H9 (cell line): ENCODE measurements around the gene LPIN2. TPM values are rescaled to one million over a fixed set of nuclear protein-coding genes. Genes with fewer than 3 reads are reported as not detected.

Experiments
- DNase-seq: peaks from one replicate; pipeline ENCODE4 v3.0.0-alpha.2; 2017
- H2AFZ ChIP-seq: one replicate; pipeline ENCODE4 v1.6.1; 2013; ENCODE audit warnings: mild to moderate bottlenecking, low read length, control low read depth, moderate library complexity
- H2AK5ac ChIP-seq: 2 replicates; pipeline ENCODE4 v1.6.1; 2013; ENCODE audit warnings: low read length, control low read depth, mixed read lengths; ENCODE audit not compliant: insufficient read length
- H2BK120ac ChIP-seq: one replicate; pipeline ENCODE4 v1.6.1; 2013; ENCODE audit warnings: low read depth, mild to moderate bottlenecking, low read length, control low read depth, inconsistent platforms; ENCODE audit not compliant: poor library complexity, severe bottlenecking
- H2BK12ac ChIP-seq: 2 replicates; pipeline ENCODE4 v1.6.1; 2013; ENCODE audit warnings: low read length, control low read depth, mixed read lengths, low read depth; ENCODE audit not compliant: insufficient read length
- H2BK15ac ChIP-seq: 2 replicates; pipeline ENCODE4 v1.6.1; 2013; ENCODE audit warnings: low read depth, low read length, control low read depth
- H2BK20ac ChIP-seq: one replicate; pipeline ENCODE4 v1.6.1; 2013; ENCODE audit warnings: low read depth, mild to moderate bottlenecking, low read length, control low read depth, inconsistent platforms; ENCODE audit not compliant: poor library complexity, severe bottlenecking
- H2BK5ac ChIP-seq: 2 replicates; pipeline ENCODE4 v1.6.1; 2013; ENCODE audit warnings: low read length, control low read depth, mixed read lengths; ENCODE audit not compliant: insufficient read length
- H3K14ac ChIP-seq: 2 replicates; pipeline ENCODE4 v1.6.1; 2013; ENCODE audit warnings: low read length, control low read depth; ENCODE audit not compliant: insufficient read depth
- H3K18ac ChIP-seq: 2 replicates; pipeline ENCODE4 v1.6.1; 2013; ENCODE audit warnings: low read depth, mild to moderate bottlenecking, mixed read lengths, low read length, control low read depth; ENCODE audit not compliant: insufficient read length
- H3K23ac ChIP-seq: 2 replicates; pipeline ENCODE4 v1.6.1; 2013; ENCODE audit warnings: low read length, control low read depth, mixed read lengths, low read depth; ENCODE audit not compliant: insufficient read length
- H3K23me2 ChIP-seq: 2 replicates; pipeline ENCODE4 v1.6.1; 2013; ENCODE audit warnings: low read depth, mild to moderate bottlenecking, mixed read lengths, low read length, control low read depth; ENCODE audit not compliant: insufficient read length, poor library complexity, severe bottlenecking
- H3K27ac ChIP-seq: 2 replicates; pipeline ENCODE4 v1.5.1; 2013; ENCODE audit warnings: low read length, control low read depth, mixed read lengths, low read depth; ENCODE audit not compliant: insufficient read length
- H3K27me3 ChIP-seq: 2 replicates; pipeline ENCODE4 v1.6.1; 2013; ENCODE audit warnings: low read length, control low read depth, inconsistent platforms; ENCODE audit not compliant: insufficient read depth
- H3K4ac ChIP-seq: 2 replicates; pipeline ENCODE4 v1.6.1; 2013; ENCODE audit warnings: low read depth, mild to moderate bottlenecking, control low read depth, inconsistent platforms, low read length, moderate library complexity
- H3K4me1 ChIP-seq: 2 replicates; pipeline ENCODE4 v1.6.1; 2013; ENCODE audit warnings: low read length, control low read depth, inconsistent platforms; ENCODE audit not compliant: insufficient read depth
- H3K4me2 ChIP-seq: 2 replicates; pipeline ENCODE4 v1.6.1; 2013; ENCODE audit warnings: low read length, control low read depth, mixed read lengths; ENCODE audit not compliant: insufficient read length, insufficient read depth
- H3K56ac ChIP-seq: 2 replicates; pipeline ENCODE4 v1.6.1; 2013; ENCODE audit warnings: low read depth, mild to moderate bottlenecking, mixed read lengths, low read length, control low read depth; ENCODE audit not compliant: insufficient read length
- H3K79me1 ChIP-seq: 2 replicates; pipeline ENCODE4 v1.6.1; 2013; ENCODE audit warnings: low read depth, mild to moderate bottlenecking, moderate library complexity, low read length, control low read depth, inconsistent platforms; ENCODE audit not compliant: insufficient read depth, poor library complexity, severe bottlenecking
- H3K79me2 ChIP-seq: 2 replicates; pipeline ENCODE4 v1.6.1; 2013; ENCODE audit warnings: low read length, control low read depth, inconsistent platforms; ENCODE audit not compliant: insufficient read depth
- H3K9ac ChIP-seq: 2 replicates; pipeline ENCODE4 v1.6.1; 2013; ENCODE audit warnings: low read length, control low read depth, mixed read lengths; ENCODE audit not compliant: insufficient read length; ENCODE audit errors: extremely low read depth
- H3K9me3 ChIP-seq: one replicate; pipeline ENCODE4 v1.6.1; 2013; ENCODE audit warnings: low read depth, low read length, inconsistent platforms; ENCODE audit not compliant: control insufficient read depth
- H3T11ph ChIP-seq: one replicate; pipeline ENCODE4 v1.6.1; 2013; ENCODE audit warnings: mild to moderate bottlenecking, low read length, control low read depth, inconsistent platforms
- H4K20me1 ChIP-seq: one replicate; pipeline ENCODE4 v1.6.1; 2013; ENCODE audit not compliant: control insufficient read depth, insufficient read length, insufficient read depth
- H4K5ac ChIP-seq: 2 replicates; pipeline ENCODE4 v1.6.1; 2013; ENCODE audit warnings: low read depth, mild to moderate bottlenecking, mixed read lengths, low read length, control low read depth; ENCODE audit not compliant: insufficient read length
- H4K8ac ChIP-seq: replicated peaks from 2 replicates; pipeline ENCODE4 v1.6.1; 2013; ENCODE audit warnings: low read length, control low read depth, mixed read lengths, low read depth; ENCODE audit not compliant: insufficient read length
- H4K91ac ChIP-seq: 2 replicates; pipeline ENCODE4 v1.6.1; 2013; ENCODE audit warnings: low read depth, mild to moderate bottlenecking, moderate library complexity, mixed read lengths, low read length, control low read depth; ENCODE audit not compliant: insufficient read length
- H3K27ac Mint-ChIP-seq, 3 experiments: 2 replicates in 2 of 3; 3 replicates in 1 of 3; pipeline ENCODE4 v1.8.0; 2020 to 2021; ENCODE audit warnings: mixed read lengths in 3 of 3, mild to moderate bottlenecking in 1 of 3, moderate library complexity in 1 of 3
- H3K27me3 Mint-ChIP-seq: 2 replicates; pipeline ENCODE4 v1.8.0; 2021; ENCODE audit warnings: low read depth, mild to moderate bottlenecking, moderate library complexity, mixed read lengths
- H3K36me3 Mint-ChIP-seq, 3 experiments: 2 replicates in 2 of 3; 3 replicates in 1 of 3; pipeline ENCODE4 v1.8.0; 2020 to 2021; ENCODE audit warnings: low read depth in 3 of 3, mixed read lengths in 3 of 3; ENCODE audit not compliant: insufficient read depth in 1 of 3
- H3K4me1 Mint-ChIP-seq, 2 experiments: 2 replicates each; pipeline ENCODE4 v1.8.0; 2020; ENCODE audit warnings: mixed read lengths in 2 of 2
- H3K4me3 Mint-ChIP-seq, 2 experiments: 2 replicates in 1 of 2; 3 replicates in 1 of 2; pipeline ENCODE4 v1.8.0; 2020 to 2021; ENCODE audit warnings: mild to moderate bottlenecking in 2 of 2, mixed read lengths in 2 of 2, moderate library complexity in 1 of 2
- H3K9me3 Mint-ChIP-seq, 2 experiments: 2 replicates in 1 of 2; 3 replicates in 1 of 2; pipeline ENCODE4 v1.8.0; 2020; ENCODE audit warnings: mild to moderate bottlenecking in 2 of 2, mixed read lengths in 2 of 2, moderate library complexity in 1 of 2
- WGBS: extraction: QIAGEN DNeasy Blood & Tissue Kit; methylation state at CpG from one replicate; pipeline ENCODE4 v1.1.7; 2013; ENCODE audit warnings: missing lambda C conversion rate, low lambda C conversion rate, mixed read lengths; ENCODE audit not compliant: insufficient read length; ENCODE audit errors: extremely low coverage; 5-methylcytosine and 5-hydroxymethylcytosine counted together
- total RNA-seq: library from RNA; stranded (reverse); gene quantifications from 2 replicates; pipeline ENCODE4 v1.2.1, GENCODE V29; 2021
- TF ChIP-seq, protein P1 (sequence below): fragments of 200-600 bp; sonication (generic); conservative IDR thresholded peaks from 3 replicates; pipeline ENCODE4 v1.8.0; 2021; ENCODE audit warnings: antibody characterized with exemption, mild to moderate bottlenecking

LPIN2 gene
- total RNA-seq, 1 experiment from 2014 or later, result 9.2 TPM

DNA sequence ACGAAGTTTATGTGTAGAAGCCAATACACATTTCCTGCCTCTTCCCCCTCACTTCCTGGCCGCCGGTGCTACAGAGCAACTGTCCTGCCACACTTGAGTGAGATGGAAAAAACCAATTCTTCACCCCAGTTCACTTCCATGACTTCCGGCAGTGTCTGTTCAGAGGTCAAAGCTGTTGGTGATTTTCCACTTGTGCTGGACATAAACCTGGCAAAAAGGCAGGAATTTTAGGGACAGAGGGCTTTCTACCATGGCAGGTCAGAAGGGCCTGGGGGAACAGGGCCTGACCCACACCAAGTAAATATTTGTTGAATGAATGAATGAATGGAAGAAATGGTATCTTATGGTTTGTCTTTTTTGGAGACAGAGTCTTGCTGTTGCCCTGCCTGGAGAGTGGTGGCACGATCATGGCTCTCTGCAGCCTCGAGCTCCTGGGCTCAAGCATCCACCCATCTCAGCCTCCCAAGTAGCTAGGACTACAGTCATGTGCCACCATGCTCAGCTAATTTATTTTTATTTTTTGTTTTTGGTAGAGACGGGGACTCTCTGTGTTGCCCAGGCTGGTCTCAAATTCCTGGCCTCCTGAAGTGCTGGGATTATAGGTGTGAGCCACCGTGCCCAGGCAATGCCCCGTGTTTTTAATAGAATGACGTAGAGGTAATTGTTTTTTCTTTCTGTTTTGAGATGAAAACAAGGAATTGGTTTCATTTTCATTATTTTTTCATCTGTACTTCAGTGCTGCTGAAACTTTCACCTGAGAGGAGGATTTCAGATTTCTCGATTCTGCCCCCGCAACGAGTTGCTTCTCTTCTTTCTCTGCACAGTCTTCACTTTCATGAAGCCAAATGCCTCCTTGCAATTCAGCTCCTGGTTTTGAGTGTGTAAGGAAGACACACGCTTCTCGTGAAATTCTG is 48.0 kb upstream of the LPIN2 start:
- TF ChIP-seq, protein P1, sequence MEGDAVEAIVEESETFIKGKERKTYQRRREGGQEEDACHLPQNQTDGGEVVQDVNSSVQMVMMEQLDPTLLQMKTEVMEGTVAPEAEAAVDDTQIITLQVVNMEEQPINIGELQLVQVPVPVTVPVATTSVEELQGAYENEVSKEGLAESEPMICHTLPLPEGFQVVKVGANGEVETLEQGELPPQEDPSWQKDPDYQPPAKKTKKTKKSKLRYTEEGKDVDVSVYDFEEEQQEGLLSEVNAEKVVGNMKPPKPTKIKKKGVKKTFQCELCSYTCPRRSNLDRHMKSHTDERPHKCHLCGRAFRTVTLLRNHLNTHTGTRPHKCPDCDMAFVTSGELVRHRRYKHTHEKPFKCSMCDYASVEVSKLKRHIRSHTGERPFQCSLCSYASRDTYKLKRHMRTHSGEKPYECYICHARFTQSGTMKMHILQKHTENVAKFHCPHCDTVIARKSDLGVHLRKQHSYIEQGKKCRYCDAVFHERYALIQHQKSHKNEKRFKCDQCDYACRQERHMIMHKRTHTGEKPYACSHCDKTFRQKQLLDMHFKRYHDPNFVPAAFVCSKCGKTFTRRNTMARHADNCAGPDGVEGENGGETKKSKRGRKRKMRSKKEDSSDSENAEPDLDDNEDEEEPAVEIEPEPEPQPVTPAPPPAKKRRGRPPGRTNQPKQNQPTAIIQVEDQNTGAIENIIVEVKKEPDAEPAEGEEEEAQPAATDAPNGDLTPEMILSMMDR, result no peak
- no peak overlapping the region for H3K27ac ChIP-seq
- no peaks in the 10 kb centered on the region for H3K79me1 ChIP-seq
- H4K91ac ChIP-seq, result no peak overlapping the region
- no peak overlapping the region for H3K56ac ChIP-seq
- no peak overlapping the region for H3K9ac ChIP-seq
- no peak overlapping the region for H2AK5ac ChIP-seq
- no peak for DNase-seq
- no peak overlapping the region for H2BK5ac ChIP-seq
- no peak overlapping the region for H2BK12ac ChIP-seq
- H3T11ph ChIP-seq, result no peak overlapping the region
- no peak overlapping the region for H3K18ac ChIP-seq
- H2BK15ac ChIP-seq, result no peak overlapping the region
- H2AFZ ChIP-seq, result no peak overlapping the region
- H3K23me2 ChIP-seq, result no peaks in the 10 kb centered on the region
- H3K4me3 Mint-ChIP-seq, result no peak overlapping the region
- H4K20me1 ChIP-seq, result no peaks in the 10 kb centered on the region
- peaks cover 5 to 8% of the 10 kb centered on the region in 2 experiments for H3K4me1 Mint-ChIP-seq
- no peak overlapping the region for H4K8ac ChIP-seq
- H3K4me1 ChIP-seq, result no peaks in the 10 kb centered on the region; the same call in 1 of the 2 replicates
- no peaks in the 10 kb centered on the region for H3K9me3 ChIP-seq
- H3K14ac ChIP-seq, result no peak overlapping the region
- H2BK120ac ChIP-seq, result no peak overlapping the region
- H3K9me3 Mint-ChIP-seq, result no peaks in the 10 kb centered on the region
- no peak overlapping the region for H2BK20ac ChIP-seq
- H3K79me2 ChIP-seq, result no peaks in the 10 kb centered on the region
- no CpG with 5 or more reads among the region's 15 CpGs for WGBS
- H3K4me2 ChIP-seq, result no peak overlapping the region
- H4K5ac ChIP-seq, result no peak overlapping the region
- H3K27me3 ChIP-seq, result no peaks in the 10 kb centered on the region
- H3K36me3 Mint-ChIP-seq, result no peaks in the 10 kb centered on the region
- no peak overlapping the region for H3K4ac ChIP-seq
- peak overlapping the region in 1 of 3 experiments; percentile 17; a peak in 2 of 7 replicates for H3K27ac Mint-ChIP-seq
- H3K23ac ChIP-seq, result no peak overlapping the region
- H3K27me3 Mint-ChIP-seq, result no peaks in the 10 kb centered on the region; the same call in 1 of the 2 replicates
